Stimulated activated CD4-positive, alpha-beta T cell treated with anti-CD3 and anti-CD28 coated beads, TNF-alpha, amount 100 ng/mL, for 4 hours (primary cell): ENCODE results near the gene PWP1.

Experiments used
- DNase-seq, 3 experiments: peaks; one replicate each; pipeline ENCODE4 v3.0.0-alpha.2; 2020; ENCODE audit warnings: low read depth in 3 of 3

Gene PWP1

DNA sequence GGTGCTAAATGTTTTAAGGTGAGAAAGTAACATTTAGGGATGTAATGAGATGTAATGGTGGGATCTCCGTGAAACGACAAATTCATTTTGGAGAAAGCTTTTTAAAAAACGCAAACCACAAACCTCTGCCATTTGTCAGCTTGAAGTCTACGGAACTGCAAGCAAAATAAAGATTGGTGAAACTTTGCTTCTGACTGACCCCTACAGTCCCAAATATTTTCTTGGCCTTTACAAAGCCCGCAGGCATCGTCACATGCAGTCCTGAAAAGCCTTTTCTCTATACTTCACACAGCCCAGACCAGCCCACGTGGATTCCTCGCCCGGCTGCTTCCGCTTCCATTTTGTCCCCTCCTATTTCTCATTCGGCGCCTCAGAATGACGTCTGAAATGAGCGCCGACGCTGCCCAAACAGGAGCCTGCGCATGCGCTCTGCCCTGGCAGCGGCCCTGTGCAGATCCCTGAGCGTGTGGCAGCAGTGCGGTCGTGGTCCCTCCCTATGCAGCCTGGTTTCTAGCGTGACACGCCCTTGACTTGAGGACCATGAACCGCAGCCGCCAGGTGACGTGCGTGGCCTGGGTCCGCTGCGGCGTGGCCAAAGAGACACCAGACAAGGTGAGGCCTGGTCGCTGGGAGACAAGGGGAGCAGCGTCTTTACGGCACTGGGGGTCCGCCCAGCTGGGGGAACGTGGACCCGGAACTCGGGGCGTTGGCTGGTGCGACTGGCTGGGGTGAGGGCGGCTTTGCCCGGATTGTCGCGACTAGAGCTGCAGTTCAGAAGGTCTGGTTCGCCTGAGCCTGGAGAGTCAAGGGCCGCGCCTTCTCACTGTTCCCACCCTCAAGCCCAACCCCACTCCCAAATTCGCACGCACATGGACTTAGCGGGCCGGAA is at the start of gene PWP1:
TSS of gene PWP1 (plus strand) at position 440 of the 889 bp plus-strand sequence. CDS start at position 541, 101 bp downstream.
- peak; percentile 89 to 92 (median 91) for DNase-seq

DNA sequence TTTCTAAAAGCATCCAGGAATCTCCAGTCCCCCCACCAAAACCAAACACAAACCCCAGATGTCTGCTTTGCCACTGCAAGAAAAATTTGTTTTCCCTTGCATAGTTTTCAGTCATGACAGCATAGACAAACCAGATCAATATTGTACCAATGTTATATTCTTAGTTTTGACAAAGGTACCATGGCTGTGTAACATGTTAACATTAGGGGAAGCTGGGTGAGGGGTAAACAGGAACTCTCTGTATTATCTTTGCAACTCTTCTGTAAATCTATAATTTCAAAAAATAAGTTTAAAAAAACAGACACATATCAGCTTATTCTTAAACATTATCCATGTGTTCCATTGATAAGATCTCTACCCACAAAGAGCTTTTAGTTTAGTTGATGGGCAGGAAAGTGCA is 44.4 kb upstream of the PWP1 start:
- no peak for DNase-seq

GRCh38 chr12:107642240-107642639 is 43.4 kb upstream of the PWP1 start:
- DNase-seq: no peak

GRCh38 chr12:107645630-107646333 is 39.8 kb upstream of the PWP1 start:
- no peak for DNase-seq

DNA sequence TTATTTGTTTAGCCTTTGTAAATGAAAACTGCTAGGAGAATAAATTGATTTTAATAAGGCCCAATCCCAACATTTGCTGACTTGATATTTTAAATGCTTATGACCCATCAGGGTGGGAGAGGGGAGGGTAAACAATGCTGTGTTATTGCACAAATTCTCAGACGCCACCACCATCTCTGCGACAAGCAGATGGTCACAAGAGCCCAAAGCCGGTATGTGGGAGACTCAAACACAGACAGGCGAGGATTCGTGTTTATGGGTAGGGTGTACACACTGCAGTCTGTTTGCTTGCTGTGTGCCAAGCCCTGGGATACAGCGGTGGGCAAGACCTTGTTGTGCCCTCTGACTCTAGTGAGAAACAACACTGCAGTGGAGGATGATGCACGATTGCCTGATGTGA is 39.2 kb upstream of the PWP1 start:
- DNase-seq: no peak

GRCh38 chr12:107649661-107650061 is 35.9 kb upstream of the PWP1 start:
- no peak for DNase-seq

DNA sequence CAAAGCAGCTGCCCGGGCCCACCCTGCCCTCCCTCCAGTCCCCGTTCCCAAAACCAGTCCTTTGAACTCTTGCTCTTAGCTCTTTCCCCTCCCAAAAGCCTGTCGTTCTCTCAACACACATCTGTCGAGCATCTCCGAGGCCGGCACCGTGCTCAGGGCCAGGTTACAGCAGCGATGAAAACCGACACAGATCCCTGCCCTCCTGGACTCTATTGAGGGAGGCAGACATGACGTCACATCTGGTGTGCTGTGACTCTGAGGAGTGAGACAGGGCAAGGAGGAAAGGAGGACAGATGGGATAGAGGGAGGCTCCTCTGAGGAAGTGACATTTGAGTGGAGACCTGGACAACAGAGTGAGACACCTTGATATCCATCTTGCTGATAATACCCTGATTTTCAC is 34.6 kb upstream of the PWP1 start:
- no peak for DNase-seq

- no peak for DNase-seq
Measured at GRCh38 chr12:107651571-107652449, 33.8 kb upstream of the PWP1 start.

- DNase-seq: no peak
Measured at GRCh38 chr12:107653519-107653918, 32.1 kb upstream of the PWP1 start.

DNA sequence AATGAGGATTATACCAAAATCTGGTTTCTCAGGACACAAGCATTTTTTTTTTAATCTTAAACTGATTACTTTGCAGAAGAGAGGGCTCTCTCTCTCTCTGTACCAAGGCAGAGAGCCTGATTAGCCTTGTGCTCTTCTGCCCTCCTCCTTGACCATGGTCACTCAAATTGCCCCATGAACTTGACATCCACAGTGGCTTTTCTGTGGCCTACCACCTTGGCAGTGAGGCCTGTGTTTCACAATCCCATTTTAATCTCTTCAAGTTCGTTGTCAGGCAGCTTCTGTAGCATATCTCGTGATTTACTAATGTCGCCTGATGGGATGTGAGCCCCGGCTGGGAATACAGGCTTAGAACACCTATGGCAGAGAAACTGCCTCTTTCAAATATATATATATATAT is 30.7 kb upstream of the PWP1 start:
- no peak for DNase-seq

DNA sequence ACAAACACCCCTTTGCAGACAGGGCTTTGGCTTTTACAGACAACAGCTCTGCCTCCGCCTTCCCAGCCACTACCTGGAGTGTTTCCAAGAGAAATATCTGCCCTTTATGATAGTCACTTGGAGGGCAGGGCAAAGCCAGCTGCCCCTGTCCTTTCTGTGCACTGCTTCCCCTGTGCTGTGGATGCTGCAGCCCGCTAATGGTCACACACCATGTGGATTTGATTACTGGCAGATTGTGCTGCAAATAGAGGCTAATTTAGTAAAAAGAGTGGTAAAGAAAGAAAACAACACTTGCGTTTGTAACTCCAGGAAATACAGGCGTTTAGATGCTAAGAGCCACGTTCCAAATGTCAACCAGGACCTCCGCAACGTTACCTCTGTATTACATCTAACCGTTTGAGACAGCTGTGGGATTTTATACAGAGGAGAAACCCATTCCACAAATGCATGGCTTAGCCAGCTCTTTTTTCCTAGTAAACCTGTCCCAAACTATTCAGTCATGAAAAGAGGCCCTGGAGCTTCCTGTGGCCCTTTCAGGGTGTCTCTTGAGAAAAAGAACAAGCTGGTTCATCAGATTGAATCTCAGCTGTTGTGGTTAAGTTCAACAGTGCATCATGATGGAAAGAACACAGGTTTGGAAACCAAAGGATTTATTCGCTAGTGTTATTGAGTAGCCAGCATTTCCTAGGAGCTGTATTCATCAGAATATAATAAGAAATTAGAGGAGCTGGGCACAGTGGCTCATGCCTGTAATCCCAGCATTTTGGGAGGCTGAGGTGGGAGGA is 30.1 kb upstream of the PWP1 start:
- DNase-seq: no peak

- DNase-seq: no peak
Measured at GRCh38 chr12:107656302-107656701, 29.3 kb upstream of the PWP1 start.

GRCh38 chr12:107657133-107657532 is 28.5 kb upstream of the PWP1 start:
- DNase-seq: no peak

GRCh38 chr12:107657621-107658020 is 28.0 kb upstream of the PWP1 start:
- DNase-seq: no peak

- no peak for DNase-seq
Measured at GRCh38 chr12:107660235-107660634, 25.4 kb upstream of the PWP1 start.

DNA sequence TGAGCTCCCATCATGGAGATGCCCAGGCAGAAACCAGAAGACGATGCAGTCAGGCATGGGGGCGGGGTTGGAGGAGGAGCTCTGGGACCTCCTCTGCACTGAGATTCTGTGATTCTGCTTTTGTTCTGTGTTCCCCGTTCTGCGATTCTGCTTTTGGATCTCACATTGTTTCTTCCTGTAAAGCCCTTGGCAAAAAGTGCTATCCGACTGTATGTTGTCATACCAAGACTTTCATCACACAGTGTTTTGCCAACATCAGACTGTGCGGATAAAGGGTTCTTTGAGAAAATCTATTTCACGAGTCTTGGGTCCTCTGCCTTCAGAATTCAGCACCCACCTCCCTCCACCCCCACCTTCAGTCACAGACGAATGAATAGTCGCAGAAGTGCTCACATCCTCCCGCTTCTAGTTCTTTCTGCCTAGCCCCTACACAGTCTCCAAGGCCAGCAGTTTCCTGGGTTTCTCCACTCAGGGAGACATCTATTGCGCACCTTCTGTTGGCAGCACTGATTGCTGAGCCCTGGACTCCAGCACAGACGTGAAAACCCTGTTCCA is 24.7 kb upstream of the PWP1 start:
- no peak for DNase-seq

DNA sequence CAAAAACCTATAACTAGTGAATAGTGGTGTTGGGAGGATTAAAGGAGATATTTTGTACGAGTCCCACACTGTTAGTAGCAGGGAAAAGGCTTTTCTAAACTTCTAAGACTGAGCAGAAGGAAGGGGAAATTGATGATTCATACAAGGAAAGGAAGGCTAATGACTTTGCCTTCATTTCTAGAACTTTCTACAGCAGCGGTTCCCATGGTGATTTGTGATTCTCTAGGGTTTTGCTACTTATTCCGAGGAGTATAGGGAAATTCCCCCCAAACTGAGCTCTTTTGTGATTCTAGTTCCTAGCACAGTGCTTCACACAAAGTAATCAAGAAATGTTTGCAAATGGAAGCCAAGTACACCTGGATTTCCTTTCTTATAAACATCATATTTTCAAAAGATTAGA is 23.8 kb upstream of the PWP1 start:
- no peak for DNase-seq

GRCh38 chr12:107662484-107662883 is 23.1 kb upstream of the PWP1 start:
- DNase-seq: no peak

DNA sequence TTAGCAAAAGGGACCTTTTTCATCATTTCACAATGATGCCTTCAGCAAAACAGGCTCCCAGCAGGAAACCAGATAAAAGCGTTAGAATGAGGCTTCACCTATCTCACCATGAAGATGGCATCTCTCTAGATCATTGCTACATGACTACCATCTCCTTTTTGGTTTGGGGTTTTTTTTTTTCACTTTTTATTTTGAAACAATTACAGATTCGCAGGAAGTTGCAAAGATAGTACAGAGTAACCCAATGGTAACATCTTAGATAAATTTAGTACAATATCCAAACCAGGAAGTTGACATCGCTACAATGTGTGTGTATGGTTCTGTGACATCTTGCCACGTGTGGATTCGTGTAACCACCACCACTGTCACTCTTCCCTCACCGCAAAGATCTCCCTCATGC is 22.3 kb upstream of the PWP1 start:
- DNase-seq: no peak

GRCh38 chr12:107666009-107666408 is 19.6 kb upstream of the PWP1 start:
- DNase-seq: no peak

DNA sequence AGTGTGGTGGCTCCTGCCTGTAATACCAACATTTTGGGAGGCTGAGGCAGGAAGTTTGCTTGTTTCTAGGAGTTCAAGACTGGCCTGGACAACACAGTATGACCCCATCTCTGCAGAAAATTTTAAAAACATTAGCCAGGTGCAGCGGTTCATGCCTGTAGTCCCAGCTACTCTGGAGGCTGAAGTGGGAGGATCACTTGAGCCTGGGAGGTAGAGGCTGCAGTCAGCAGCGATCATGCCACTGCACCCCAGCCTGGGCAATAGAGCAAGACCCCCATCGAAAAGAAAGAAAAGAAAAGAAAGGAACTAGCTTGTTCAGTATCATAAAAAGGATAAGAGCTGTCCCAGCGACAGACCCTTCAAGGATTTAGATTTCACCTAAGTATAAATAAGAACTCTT is 18.1 kb upstream of the PWP1 start:
- DNase-seq: no peak
